HUES48 (cell line): Measurements from ENCODE around the gene COX5A.

Source experiments
- H3K27ac ChIP-seq: one replicate; pipeline ENCODE4 v1.7.0; 2013; ENCODE audit warnings: low read depth, low read length, inconsistent platforms
- H3K27me3 ChIP-seq: 2 replicates; pipeline ENCODE4 v1.6.1; 2013; ENCODE audit warnings: mild to moderate bottlenecking, low read length; ENCODE audit not compliant: control insufficient read depth, insufficient read depth
- H3K36me3 ChIP-seq: 2 replicates; pipeline ENCODE4 v1.6.1; 2013; ENCODE audit warnings: low read length; ENCODE audit not compliant: control insufficient read depth, insufficient read depth
- H3K4me1 ChIP-seq: 2 replicates; pipeline ENCODE4 v1.6.1; 2013; ENCODE audit warnings: mild to moderate bottlenecking, low read length; ENCODE audit not compliant: control insufficient read depth, insufficient read depth
- H3K4me3 ChIP-seq: 2 replicates; pipeline ENCODE4 v1.5.1; 2013; ENCODE audit warnings: mild to moderate bottlenecking, low read depth, low read length
- H3K9ac ChIP-seq: 2 replicates; pipeline ENCODE4 v1.6.1; 2013; ENCODE audit warnings: mild to moderate bottlenecking, low read depth, low read length, moderate library complexity
- H3K9me3 ChIP-seq: 2 replicates; pipeline ENCODE4 v1.6.1; 2013; ENCODE audit warnings: low read length; ENCODE audit not compliant: control insufficient read depth, insufficient read depth

The COX5A gene

DNA sequence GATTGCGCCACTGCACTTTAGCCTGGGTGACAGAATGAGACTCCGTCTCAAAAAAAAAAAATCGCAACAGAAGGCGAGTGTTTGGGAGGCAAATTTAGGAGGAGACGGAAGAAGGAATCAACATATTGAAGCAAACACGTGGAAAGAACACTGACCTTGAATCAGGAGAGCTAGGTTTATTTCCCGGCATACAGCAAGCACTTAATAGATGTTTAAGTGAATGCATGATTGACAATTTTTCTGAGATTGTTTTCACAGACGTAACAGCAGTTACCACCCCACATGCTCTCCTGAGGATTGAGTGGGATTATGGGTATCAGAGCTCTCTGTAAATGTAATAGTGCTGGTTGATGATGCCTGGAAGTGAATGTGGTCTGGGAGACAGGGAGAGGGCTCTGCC lies 24.3 kb upstream of the COX5A start:
- Histone ChIP-seq H3K4me3 (no peak overlapping the region), H3K9me3 (no peaks in the 10 kb centered on the region), H3K36me3 (no peaks in the 10 kb centered on the region), H3K27ac (no peak overlapping the region), H3K9ac (no peak overlapping the region), H3K4me1 (peaks cover 10% of the 10 kb centered on the region), H3K27me3 (peaks cover 42% of the 10 kb centered on the region)

DNA sequence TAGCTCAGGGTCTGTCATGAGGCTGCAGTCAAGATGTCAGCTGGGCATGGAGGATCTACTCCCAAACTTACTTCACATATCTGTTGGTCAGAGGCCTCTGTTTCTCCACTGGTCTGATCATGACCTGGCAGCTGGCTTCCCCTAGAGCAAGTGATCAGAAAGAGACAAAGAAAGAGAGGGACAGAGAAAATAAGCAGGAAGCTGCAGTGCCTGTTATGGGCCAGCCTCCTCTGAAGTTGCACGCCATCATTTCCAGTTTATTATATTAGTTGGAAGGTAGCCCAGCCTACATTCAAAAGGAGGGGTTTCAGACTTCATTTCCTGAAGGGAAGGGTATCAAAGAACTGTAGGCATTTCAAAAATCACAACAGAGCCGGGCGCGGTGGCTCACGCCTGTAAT lies 23.7 kb upstream of the COX5A start:
- Histone ChIP-seq H3K9me3 (no peaks in the 10 kb centered on the region), H3K4me1 (peaks cover 10% of the 10 kb centered on the region), H3K27me3 (peaks cover 42% of the 10 kb centered on the region), H3K9ac (no peak overlapping the region), H3K27ac (no peak overlapping the region), H3K4me3 (no peak overlapping the region), H3K36me3 (no peaks in the 10 kb centered on the region)

DNA sequence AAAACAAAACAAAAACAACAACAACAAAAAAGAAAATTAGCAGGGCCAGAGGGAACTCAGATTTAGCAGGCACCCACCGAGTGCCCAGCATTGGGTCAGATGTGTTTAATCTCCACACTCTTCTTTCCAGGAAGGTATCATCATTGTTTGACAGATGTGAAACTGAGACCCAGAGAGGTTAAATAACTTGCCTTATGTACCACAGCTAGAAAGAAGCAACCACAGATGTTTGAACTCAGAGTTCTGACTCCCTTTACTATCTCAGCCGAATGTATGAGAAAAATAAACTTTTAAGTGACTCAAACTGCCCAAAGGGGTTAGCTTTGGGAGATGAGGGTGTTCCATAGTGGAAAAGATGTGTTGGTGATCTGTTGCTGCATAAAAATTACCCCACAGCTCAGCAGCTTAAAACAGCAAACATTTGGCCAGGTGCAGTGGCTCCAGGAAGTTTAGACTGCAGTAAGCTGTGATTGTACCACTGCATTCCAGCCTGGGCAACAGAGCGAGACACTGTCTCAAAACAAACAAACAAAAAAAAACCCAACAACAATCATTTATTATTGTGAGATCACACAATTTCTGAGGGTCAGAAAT lies 23.2 kb upstream of the COX5A start:
- Histone ChIP-seq H3K27me3 (peaks cover 45% of the 10 kb centered on the region), H3K27ac (no peak overlapping the region), H3K9ac (no peak overlapping the region), H3K4me1 (peaks cover 10% of the 10 kb centered on the region), H3K9me3 (no peaks in the 10 kb centered on the region), H3K4me3 (no peak overlapping the region), H3K36me3 (no peaks in the 10 kb centered on the region)

DNA sequence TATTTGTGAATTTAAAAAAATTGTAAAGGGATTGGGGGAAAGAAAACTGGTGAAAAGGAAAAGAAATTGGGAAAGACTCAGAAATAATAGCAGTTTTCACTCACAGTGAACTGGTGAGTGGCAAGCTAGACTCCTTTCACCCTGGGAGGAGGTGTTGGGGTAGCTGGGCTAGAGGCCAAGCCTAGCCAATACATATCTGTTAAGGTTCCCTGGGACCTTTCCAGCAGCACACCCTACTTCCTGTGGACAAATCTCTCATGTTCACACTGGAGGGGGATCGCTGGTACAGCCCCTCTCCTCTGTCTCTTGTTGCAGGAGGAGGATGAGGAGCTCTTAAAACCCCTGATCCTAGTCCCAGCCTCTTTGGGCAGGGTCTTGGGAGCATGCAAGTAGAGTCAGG lies 22.4 kb upstream of the COX5A start:
- no peaks in the 10 kb centered on the region for H3K9me3 ChIP-seq
- peaks cover 53% of the 10 kb centered on the region for H3K27me3 ChIP-seq
- no peak overlapping the region for H3K4me3 ChIP-seq
- H3K4me1 ChIP-seq = peaks cover 14% of the 10 kb centered on the region
- no peaks in the 10 kb centered on the region for H3K36me3 ChIP-seq
- no peak overlapping the region for H3K27ac ChIP-seq
- no peak overlapping the region for H3K9ac ChIP-seq

DNA sequence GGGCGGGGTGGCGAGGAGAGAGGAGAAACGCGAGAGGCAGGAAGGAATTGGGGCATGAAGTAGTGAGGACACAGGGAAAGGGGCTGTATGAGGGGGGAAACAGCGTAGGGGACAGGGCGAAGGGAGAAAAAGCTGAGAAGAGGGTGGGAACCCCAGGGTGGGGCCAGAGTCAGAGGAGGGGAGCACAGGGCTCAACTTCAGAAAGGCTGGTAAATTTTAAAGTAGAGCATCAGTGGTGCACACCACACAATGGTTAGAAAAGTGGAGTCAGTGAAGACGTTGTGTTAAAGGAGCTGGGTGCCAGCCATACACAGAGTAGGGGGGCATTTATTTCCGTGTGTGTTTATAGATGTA lies 21.7 kb upstream of the COX5A start:
- Histone ChIP-seq H3K4me3 (peak overlapping the region; percentile 77), H3K9me3 (no peaks in the 10 kb centered on the region), H3K4me1 (peaks cover 21% of the 10 kb centered on the region), H3K27me3 (peaks cover 57% of the 10 kb centered on the region), H3K9ac (no peak overlapping the region), H3K27ac (no peak overlapping the region), H3K36me3 (no peaks in the 10 kb centered on the region)

DNA sequence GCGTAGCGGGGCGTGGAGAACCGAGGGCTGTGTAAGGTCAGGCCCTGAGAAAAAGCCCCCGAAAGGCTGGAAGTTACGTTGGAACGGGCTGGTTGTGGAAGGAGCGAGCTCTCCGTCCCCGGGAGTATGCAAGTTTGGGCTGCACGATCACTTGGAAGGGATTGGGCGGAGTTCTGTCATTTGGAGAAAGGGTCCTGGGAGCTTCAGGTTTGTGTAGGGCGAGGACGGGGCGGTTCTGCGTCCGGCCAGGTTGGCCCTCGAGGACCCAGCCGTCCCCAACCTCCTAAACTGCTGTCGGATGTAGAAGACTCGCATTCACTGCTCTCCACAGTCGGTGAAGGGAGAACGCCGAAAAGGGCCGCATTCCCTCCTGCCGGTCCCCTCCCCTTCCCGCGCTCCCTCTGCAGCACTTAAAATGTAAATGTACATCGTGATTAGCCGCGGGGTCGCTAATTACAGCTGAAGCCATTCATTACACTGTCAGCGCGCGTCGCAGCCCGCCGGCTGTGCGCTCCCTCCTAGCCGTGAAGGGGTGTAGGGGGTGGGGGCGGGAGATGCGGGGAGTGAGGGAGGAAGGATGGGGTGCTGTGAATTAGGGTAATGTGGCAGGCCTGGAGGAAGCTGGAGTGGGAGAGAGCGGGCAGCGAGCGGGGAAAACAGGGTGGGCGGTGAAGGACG lies 21.2 kb upstream of the COX5A start:
- Histone ChIP-seq H3K4me1 (peaks cover 22% of the 10 kb centered on the region), H3K9ac (no peak overlapping the region), H3K36me3 (no peaks in the 10 kb centered on the region)

DNA sequence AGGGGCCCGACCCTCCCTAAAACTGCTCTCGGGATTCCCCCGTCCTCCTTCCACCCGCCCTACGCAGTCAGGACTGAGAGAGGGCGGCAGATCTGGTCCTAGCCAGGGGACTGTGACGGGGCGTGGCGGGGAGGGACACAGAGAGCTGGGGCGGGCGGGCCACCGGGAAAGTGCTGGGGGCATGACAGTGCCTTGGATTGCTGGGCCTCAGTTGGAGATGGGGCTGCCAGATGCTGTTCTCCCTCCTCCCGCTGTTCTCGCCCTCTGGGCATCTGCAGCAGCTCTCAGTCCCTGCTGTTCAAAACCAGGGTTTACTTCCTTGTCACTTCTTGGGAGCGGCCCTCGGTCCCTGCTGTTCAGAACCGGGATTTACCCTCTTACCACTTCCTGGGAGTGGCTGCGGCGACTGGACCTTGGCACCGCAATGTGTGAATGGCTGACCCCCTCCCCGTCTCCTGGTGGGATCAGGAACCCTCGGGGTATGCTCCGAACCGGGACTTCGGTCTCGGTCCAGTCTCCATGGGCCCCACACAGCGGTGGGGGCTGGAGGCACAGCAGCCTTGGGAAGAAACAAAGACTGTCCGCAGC lies 20.5 kb upstream of the COX5A start:
- Histone ChIP-seq H3K27ac (no peak overlapping the region), H3K9ac (no peak overlapping the region), H3K36me3 (no peaks in the 10 kb centered on the region), H3K9me3 (no peaks in the 10 kb centered on the region), H3K4me3 (peak overlapping the region; percentile 77), H3K4me1 (peaks cover 22% of the 10 kb centered on the region), H3K27me3 (peaks cover 57% of the 10 kb centered on the region)

More for the DNA sequence above, 21.2 kb upstream of the COX5A start:
- Histone ChIP-seq H3K9me3 (no peaks in the 10 kb centered on the region), H3K4me3 (peak overlapping the region; percentile 77), H3K27me3 (peaks cover 57% of the 10 kb centered on the region), H3K27ac (no peak overlapping the region)

DNA sequence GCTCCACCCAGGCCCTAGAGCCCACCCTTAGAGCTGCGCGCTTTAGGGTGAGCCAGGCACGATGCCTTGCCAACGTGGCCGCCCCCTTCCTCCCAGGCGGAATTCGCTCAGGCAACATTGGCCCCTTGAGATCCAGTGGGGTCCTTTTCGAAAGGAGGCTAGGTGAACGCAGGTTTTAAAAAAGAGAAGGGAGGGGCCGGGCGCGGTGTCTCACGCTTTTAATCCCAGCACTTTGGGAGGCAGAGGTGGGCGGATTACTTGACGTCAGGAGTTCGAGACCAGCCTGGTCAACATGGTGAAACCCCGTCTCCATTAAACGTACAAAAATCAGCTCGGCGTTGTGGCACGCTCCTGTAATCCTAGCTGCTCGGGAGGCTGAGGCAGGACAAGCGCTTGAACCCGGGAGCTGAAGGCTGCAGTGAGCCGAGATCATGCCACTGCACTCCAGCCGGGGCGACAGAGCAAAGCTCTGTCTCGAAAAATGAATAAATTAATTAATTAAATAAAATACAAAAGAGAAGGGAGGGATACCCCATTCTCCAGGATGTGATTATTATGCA lies 19.7 kb upstream of the COX5A start:
- peak overlapping the region; percentile 77 for H3K4me3 ChIP-seq
- H3K9ac ChIP-seq = peak overlapping the region; percentile 30; the same call in 1 of the 2 replicates
- peaks cover 50% of the 10 kb centered on the region for H3K27me3 ChIP-seq
- no peaks in the 10 kb centered on the region for H3K9me3 ChIP-seq
- H3K36me3 ChIP-seq = no peaks in the 10 kb centered on the region
- peaks cover 22% of the 10 kb centered on the region; the same call in 1 of the 2 replicates for H3K4me1 ChIP-seq
- no peak overlapping the region for H3K27ac ChIP-seq

DNA sequence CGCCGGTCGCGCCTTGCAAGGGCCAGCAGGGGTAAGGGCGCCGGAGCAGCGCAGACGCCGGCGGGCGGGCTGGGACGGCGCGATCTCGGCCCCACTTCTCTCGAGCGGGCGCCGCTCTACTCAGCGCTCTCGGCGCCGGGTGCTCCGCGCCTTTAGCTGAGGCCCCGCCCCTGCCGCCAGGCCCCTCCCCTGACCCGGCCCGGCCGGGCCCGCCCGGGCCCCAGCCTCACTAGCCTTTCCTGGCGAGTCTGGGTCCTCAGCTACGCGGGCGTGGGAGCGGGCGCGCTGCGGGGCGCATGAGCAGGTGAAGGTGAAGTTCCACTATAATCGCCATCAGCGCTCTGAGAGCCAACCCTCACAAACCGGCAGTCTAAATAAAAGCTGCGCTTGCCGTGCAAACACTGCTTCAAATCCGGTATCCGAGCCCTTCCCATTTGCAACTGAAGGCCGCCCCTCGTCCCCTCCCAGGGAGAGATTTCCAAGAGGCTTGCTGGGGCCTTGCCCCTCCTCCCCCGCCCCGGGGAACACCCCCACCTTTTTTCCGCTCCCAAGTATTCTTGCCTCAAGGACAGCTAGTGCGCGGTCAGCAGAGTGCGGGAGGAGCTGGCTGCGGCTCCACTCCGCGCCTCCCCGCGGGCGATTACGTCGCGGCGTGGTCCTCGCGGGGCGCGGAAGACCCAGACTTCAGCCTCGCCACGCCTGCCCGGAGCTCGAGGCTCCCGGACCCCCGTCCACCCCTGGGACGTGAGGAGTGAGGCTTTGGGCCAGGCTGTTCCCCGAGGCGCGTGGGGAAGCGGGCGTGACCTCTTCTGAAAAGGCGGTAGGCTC lies 19.0 kb upstream of the COX5A start, which contains the start of gene RPP25:
RPP25 (minus strand) TSS at position 125 of the 828 bp plus-strand sequence. CDS start 189 bp downstream, outside the sequence.
- Histone ChIP-seq H3K4me3 (peak within 1 kb of the TSS; percentile 77), H3K9ac (peak within 1 kb of the TSS; percentile 62; the same call in 1 of the 2 replicates), H3K4me1 (peaks cover 22% of the 10 kb centered on the region; the same call in 1 of the 2 replicates), H3K36me3 (no peaks in the 10 kb centered on the region), H3K27me3 (peaks cover 50% of the 10 kb centered on the region), H3K27ac (peak within 1 kb of the TSS; percentile 77), H3K9me3 (no peaks in the 10 kb centered on the region)

DNA sequence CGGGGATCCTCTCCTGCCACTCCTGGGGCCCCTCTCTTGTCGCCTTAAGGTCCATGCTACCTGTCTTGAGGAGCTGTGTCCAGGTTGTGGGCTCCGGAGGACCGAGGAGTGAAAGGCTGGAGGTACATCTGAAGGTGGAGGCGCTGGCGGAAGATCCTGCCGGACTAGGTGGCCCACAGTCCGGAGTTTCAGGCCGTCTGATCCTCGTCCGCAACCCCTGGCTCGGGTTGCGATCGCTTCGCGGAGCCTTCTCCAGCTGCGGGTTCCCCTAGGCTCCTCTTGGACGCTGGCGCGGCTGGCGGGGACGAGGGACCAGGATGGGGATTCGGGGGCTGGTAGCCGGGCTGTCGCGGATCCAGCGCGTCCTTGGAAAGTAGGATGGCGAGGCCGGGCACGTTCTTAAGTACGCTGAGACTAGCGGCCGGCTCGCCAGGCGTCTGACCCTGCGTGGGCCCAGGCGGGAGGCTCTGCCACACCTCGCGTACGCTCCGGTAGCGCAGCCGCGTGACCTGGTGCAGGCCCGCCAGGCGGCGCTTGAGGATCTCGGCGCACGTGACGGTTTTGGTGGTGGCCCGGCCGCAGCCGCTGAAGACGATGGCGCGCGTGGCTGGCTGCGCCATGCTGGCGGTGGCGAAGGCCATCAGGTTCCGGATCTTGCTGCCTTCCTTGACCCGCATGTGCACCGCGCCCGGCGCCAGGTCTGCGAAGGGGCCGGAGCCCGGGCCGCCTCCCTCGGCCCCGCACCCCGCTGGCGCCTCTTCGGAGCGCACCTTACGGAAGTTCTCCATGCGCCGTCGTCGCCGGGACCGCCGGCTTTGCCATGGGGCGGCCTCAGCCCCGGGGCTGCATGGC lies 18.1 kb upstream of the COX5A start:
- H3K9me3 ChIP-seq = no peaks in the 10 kb centered on the region
- H3K9ac ChIP-seq = peak overlapping the region; percentile 62; the same call in 1 of the 2 replicates
- peak overlapping the region; percentile 77 for H3K4me3 ChIP-seq
- peaks cover 49% of the 10 kb centered on the region for H3K27me3 ChIP-seq
- H3K27ac ChIP-seq = peak overlapping the region; percentile 77
- peaks cover 23% of the 10 kb centered on the region for H3K4me1 ChIP-seq
- no peaks in the 10 kb centered on the region for H3K36me3 ChIP-seq
